H9 (cell line): Measurements from ENCODE around the gene HES4. TPM values are rescaled to one million over a fixed set of nuclear protein-coding genes. Genes with fewer than 3 reads are reported as not detected.
A peak's percentile ranks its signal among the peaks of the same experiment; 100 is the strongest.

Source experiments
- DNase-seq: peaks from one replicate; pipeline ENCODE4 v3.0.0-alpha.2; 2017
- H2AFZ ChIP-seq: one replicate; pipeline ENCODE4 v1.6.1; 2013; ENCODE audit warnings: mild to moderate bottlenecking, low read length, control low read depth, moderate library complexity
- H2AK5ac ChIP-seq: 2 replicates; pipeline ENCODE4 v1.6.1; 2013; ENCODE audit warnings: low read length, control low read depth, mixed read lengths; ENCODE audit not compliant: insufficient read length
- H2BK120ac ChIP-seq: one replicate; pipeline ENCODE4 v1.6.1; 2013; ENCODE audit warnings: low read depth, mild to moderate bottlenecking, low read length, control low read depth, inconsistent platforms; ENCODE audit not compliant: poor library complexity, severe bottlenecking
- H2BK12ac ChIP-seq: 2 replicates; pipeline ENCODE4 v1.6.1; 2013; ENCODE audit warnings: low read length, control low read depth, mixed read lengths, low read depth; ENCODE audit not compliant: insufficient read length
- H2BK15ac ChIP-seq: 2 replicates; pipeline ENCODE4 v1.6.1; 2013; ENCODE audit warnings: low read depth, low read length, control low read depth
- H2BK20ac ChIP-seq: one replicate; pipeline ENCODE4 v1.6.1; 2013; ENCODE audit warnings: low read depth, mild to moderate bottlenecking, low read length, control low read depth, inconsistent platforms; ENCODE audit not compliant: poor library complexity, severe bottlenecking
- H2BK5ac ChIP-seq: 2 replicates; pipeline ENCODE4 v1.6.1; 2013; ENCODE audit warnings: low read length, control low read depth, mixed read lengths; ENCODE audit not compliant: insufficient read length
- H3K14ac ChIP-seq: 2 replicates; pipeline ENCODE4 v1.6.1; 2013; ENCODE audit warnings: low read length, control low read depth; ENCODE audit not compliant: insufficient read depth
- H3K18ac ChIP-seq: 2 replicates; pipeline ENCODE4 v1.6.1; 2013; ENCODE audit warnings: low read depth, mild to moderate bottlenecking, mixed read lengths, low read length, control low read depth; ENCODE audit not compliant: insufficient read length
- H3K23ac ChIP-seq: 2 replicates; pipeline ENCODE4 v1.6.1; 2013; ENCODE audit warnings: low read length, control low read depth, mixed read lengths, low read depth; ENCODE audit not compliant: insufficient read length
- H3K23me2 ChIP-seq: 2 replicates; pipeline ENCODE4 v1.6.1; 2013; ENCODE audit warnings: low read depth, mild to moderate bottlenecking, mixed read lengths, low read length, control low read depth; ENCODE audit not compliant: insufficient read length, poor library complexity, severe bottlenecking
- H3K27ac ChIP-seq: 2 replicates; pipeline ENCODE4 v1.5.1; 2013; ENCODE audit warnings: low read length, control low read depth, mixed read lengths, low read depth; ENCODE audit not compliant: insufficient read length
- H3K27me3 ChIP-seq: 2 replicates; pipeline ENCODE4 v1.6.1; 2013; ENCODE audit warnings: low read length, control low read depth, inconsistent platforms; ENCODE audit not compliant: insufficient read depth
- H3K4ac ChIP-seq: 2 replicates; pipeline ENCODE4 v1.6.1; 2013; ENCODE audit warnings: low read depth, mild to moderate bottlenecking, control low read depth, inconsistent platforms, low read length, moderate library complexity
- H3K4me1 ChIP-seq: 2 replicates; pipeline ENCODE4 v1.6.1; 2013; ENCODE audit warnings: low read length, control low read depth, inconsistent platforms; ENCODE audit not compliant: insufficient read depth
- H3K4me2 ChIP-seq: 2 replicates; pipeline ENCODE4 v1.6.1; 2013; ENCODE audit warnings: low read length, control low read depth, mixed read lengths; ENCODE audit not compliant: insufficient read length, insufficient read depth
- H3K56ac ChIP-seq: 2 replicates; pipeline ENCODE4 v1.6.1; 2013; ENCODE audit warnings: low read depth, mild to moderate bottlenecking, mixed read lengths, low read length, control low read depth; ENCODE audit not compliant: insufficient read length
- H3K79me1 ChIP-seq: 2 replicates; pipeline ENCODE4 v1.6.1; 2013; ENCODE audit warnings: low read depth, mild to moderate bottlenecking, moderate library complexity, low read length, control low read depth, inconsistent platforms; ENCODE audit not compliant: insufficient read depth, poor library complexity, severe bottlenecking
- H3K79me2 ChIP-seq: 2 replicates; pipeline ENCODE4 v1.6.1; 2013; ENCODE audit warnings: low read length, control low read depth, inconsistent platforms; ENCODE audit not compliant: insufficient read depth
- H3K9ac ChIP-seq: 2 replicates; pipeline ENCODE4 v1.6.1; 2013; ENCODE audit warnings: low read length, control low read depth, mixed read lengths; ENCODE audit not compliant: insufficient read length; ENCODE audit errors: extremely low read depth
- H3K9me3 ChIP-seq: one replicate; pipeline ENCODE4 v1.6.1; 2013; ENCODE audit warnings: low read depth, low read length, inconsistent platforms; ENCODE audit not compliant: control insufficient read depth
- H3T11ph ChIP-seq: one replicate; pipeline ENCODE4 v1.6.1; 2013; ENCODE audit warnings: mild to moderate bottlenecking, low read length, control low read depth, inconsistent platforms
- H4K20me1 ChIP-seq: one replicate; pipeline ENCODE4 v1.6.1; 2013; ENCODE audit not compliant: control insufficient read depth, insufficient read length, insufficient read depth
- H4K5ac ChIP-seq: 2 replicates; pipeline ENCODE4 v1.6.1; 2013; ENCODE audit warnings: low read depth, mild to moderate bottlenecking, mixed read lengths, low read length, control low read depth; ENCODE audit not compliant: insufficient read length
- H4K8ac ChIP-seq: replicated peaks from 2 replicates; pipeline ENCODE4 v1.6.1; 2013; ENCODE audit warnings: low read length, control low read depth, mixed read lengths, low read depth; ENCODE audit not compliant: insufficient read length
- H4K91ac ChIP-seq: 2 replicates; pipeline ENCODE4 v1.6.1; 2013; ENCODE audit warnings: low read depth, mild to moderate bottlenecking, moderate library complexity, mixed read lengths, low read length, control low read depth; ENCODE audit not compliant: insufficient read length
- H3K27ac Mint-ChIP-seq, 3 experiments: 2 replicates in 2 of 3; 3 replicates in 1 of 3; pipeline ENCODE4 v1.8.0; 2020 to 2021; ENCODE audit warnings: mixed read lengths in 3 of 3, mild to moderate bottlenecking in 1 of 3, moderate library complexity in 1 of 3
- H3K27me3 Mint-ChIP-seq: 2 replicates; pipeline ENCODE4 v1.8.0; 2021; ENCODE audit warnings: low read depth, mild to moderate bottlenecking, moderate library complexity, mixed read lengths
- H3K36me3 Mint-ChIP-seq, 3 experiments: 2 replicates in 2 of 3; 3 replicates in 1 of 3; pipeline ENCODE4 v1.8.0; 2020 to 2021; ENCODE audit warnings: low read depth in 3 of 3, mixed read lengths in 3 of 3; ENCODE audit not compliant: insufficient read depth in 1 of 3
- H3K4me1 Mint-ChIP-seq, 2 experiments: 2 replicates each; pipeline ENCODE4 v1.8.0; 2020; ENCODE audit warnings: mixed read lengths in 2 of 2
- H3K4me3 Mint-ChIP-seq, 2 experiments: 2 replicates in 1 of 2; 3 replicates in 1 of 2; pipeline ENCODE4 v1.8.0; 2020 to 2021; ENCODE audit warnings: mild to moderate bottlenecking in 2 of 2, mixed read lengths in 2 of 2, moderate library complexity in 1 of 2
- H3K9me3 Mint-ChIP-seq, 2 experiments: 2 replicates in 1 of 2; 3 replicates in 1 of 2; pipeline ENCODE4 v1.8.0; 2020; ENCODE audit warnings: mild to moderate bottlenecking in 2 of 2, mixed read lengths in 2 of 2, moderate library complexity in 1 of 2
- WGBS: extraction: QIAGEN DNeasy Blood & Tissue Kit; methylation state at CpG from one replicate; pipeline ENCODE4 v1.1.7; 2013; ENCODE audit warnings: missing lambda C conversion rate, low lambda C conversion rate, mixed read lengths; ENCODE audit not compliant: insufficient read length; ENCODE audit errors: extremely low coverage; 5-methylcytosine and 5-hydroxymethylcytosine counted together
- total RNA-seq: library from RNA; stranded (reverse); gene quantifications from 2 replicates; pipeline ENCODE4 v1.2.1, GENCODE V29; 2021
- TF ChIP-seq, protein P1 (sequence below): fragments of 200-600 bp; sonication (generic); conservative IDR thresholded peaks from 3 replicates; pipeline ENCODE4 v1.8.0; 2021; ENCODE audit warnings: antibody characterized with exemption, mild to moderate bottlenecking

HES4 gene
- total RNA-seq, 1 experiment from 2014 or later, result 4.0 TPM

- Histone ChIP-seq H2AFZ (no peak overlapping the region), H2AK5ac (no peak overlapping the region), H3K9me3 (no peaks in the 10 kb centered on the region), H3K18ac (no peak overlapping the region), H3K79me1 (peaks cover 4% of the 10 kb centered on the region), H3K23ac (no peak overlapping the region), H4K20me1 (peaks cover 3% of the 10 kb centered on the region), H3K27ac (no peak overlapping the region), H4K5ac (no peak overlapping the region), H3K14ac (no peak overlapping the region), H3K9ac (no peak overlapping the region), H2BK15ac (no peak overlapping the region), H3K56ac (no peak overlapping the region), H4K91ac (no peak overlapping the region), H3K4ac (no peak overlapping the region), H3T11ph (no peak overlapping the region), H2BK20ac (no peak overlapping the region), H3K23me2 (peaks cover 7% of the 10 kb centered on the region), H2BK12ac (no peak overlapping the region), H3K27me3 (no peaks in the 10 kb centered on the region), H2BK5ac (no peak overlapping the region), H2BK120ac (no peak overlapping the region), H3K79me2 (peaks cover 2% of the 10 kb centered on the region; the same call in 1 of the 2 replicates), H4K8ac (no peak overlapping the region), H3K4me2 (no peak overlapping the region), H3K4me1 (peaks cover 4% of the 10 kb centered on the region; the same call in 1 of the 2 replicates)
- Mint-ChIP-seq H3K36me3 (peaks cover 3 to 23% (median 17%) of the 10 kb centered on the region in 3 experiments; a peak in 6 of 7 replicates), H3K4me3 (no peak overlapping the region; a peak in 1 of 5 replicates), H3K27ac (peak overlapping the region in 1 of 3 experiments; percentile 67; a peak in 1 of 7 replicates), H3K9me3 (no peaks in the 10 kb centered on the region; a peak in 1 of 5 replicates), H3K4me1 (peaks cover 28 to 39% of the 10 kb centered on the region in 2 experiments), H3K27me3 (peaks cover 4% of the 10 kb centered on the region)
- DNase-seq, result no peak
- no CpG with 5 or more reads among the region's 13 CpGs for WGBS
- TF ChIP-seq, protein P1, sequence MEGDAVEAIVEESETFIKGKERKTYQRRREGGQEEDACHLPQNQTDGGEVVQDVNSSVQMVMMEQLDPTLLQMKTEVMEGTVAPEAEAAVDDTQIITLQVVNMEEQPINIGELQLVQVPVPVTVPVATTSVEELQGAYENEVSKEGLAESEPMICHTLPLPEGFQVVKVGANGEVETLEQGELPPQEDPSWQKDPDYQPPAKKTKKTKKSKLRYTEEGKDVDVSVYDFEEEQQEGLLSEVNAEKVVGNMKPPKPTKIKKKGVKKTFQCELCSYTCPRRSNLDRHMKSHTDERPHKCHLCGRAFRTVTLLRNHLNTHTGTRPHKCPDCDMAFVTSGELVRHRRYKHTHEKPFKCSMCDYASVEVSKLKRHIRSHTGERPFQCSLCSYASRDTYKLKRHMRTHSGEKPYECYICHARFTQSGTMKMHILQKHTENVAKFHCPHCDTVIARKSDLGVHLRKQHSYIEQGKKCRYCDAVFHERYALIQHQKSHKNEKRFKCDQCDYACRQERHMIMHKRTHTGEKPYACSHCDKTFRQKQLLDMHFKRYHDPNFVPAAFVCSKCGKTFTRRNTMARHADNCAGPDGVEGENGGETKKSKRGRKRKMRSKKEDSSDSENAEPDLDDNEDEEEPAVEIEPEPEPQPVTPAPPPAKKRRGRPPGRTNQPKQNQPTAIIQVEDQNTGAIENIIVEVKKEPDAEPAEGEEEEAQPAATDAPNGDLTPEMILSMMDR, result no peak
These were observed 23.8 kb upstream of the HES4 start for GRCh38 chr1:1023700-1024099.
